Peyer's patch (tissue), 4 donors: Measurements from ENCODE around the gene TMEM132D. TPM values are rescaled to one million over a fixed set of nuclear protein-coding genes. Genes with fewer than 3 reads are reported as not detected.

ENCODE experiments used
- DNase-seq, 3 donors: peaks; one replicate each; pipeline ENCODE4 v3.0.0-alpha.2; 2017 to 2019
- H3K27ac ChIP-seq, 4 donors: fragments of 200-600 bp; sonication (generic); one replicate each; pipeline ENCODE4 v1.5.1; 2016 to 2019
- H3K27me3 ChIP-seq, 2 donors: fragments of 200-600 bp; sonication (generic); one replicate each; pipeline ENCODE4 v1.5.1; 2019
- H3K36me3 ChIP-seq, 3 donors: fragments of 200-600 bp; sonication (generic); one replicate each; pipeline ENCODE4 v1.5.1; 2016 to 2019
- H3K4me1 ChIP-seq, 4 donors: fragments of 200-600 bp; sonication (generic); one replicate each; pipeline ENCODE4 v1.5.1; 2016 to 2019
- H3K4me3 ChIP-seq, 4 donors: fragments of 200-600 bp; sonication (generic); 1 replicate in 3 of 4; 2 replicates in 1 of 4; pipeline ENCODE4 v1.5.1; 2016 to 2019; ENCODE audit warnings: mild to moderate bottlenecking in 1 of 4
- H3K9me3 ChIP-seq, 4 donors: fragments of 200-600 bp; sonication (generic); one replicate each; pipeline ENCODE4 v1.5.1; 2016 to 2019; ENCODE audit warnings: mild to moderate bottlenecking in 1 of 4
- CTCF ChIP-seq, 6 experiments: fragments of 450-650 bp in 4 of 6; fragments of 200-600 bp in 2 of 6; sonication (generic) in 1 of 6; IDR thresholded peaks; one replicate each; pipeline ENCODE4 v1.5.1; 2017 to 2019; ENCODE audit warnings: antibody characterized with exemption in 6 of 6, mild to moderate bottlenecking in 3 of 6, moderate library complexity in 1 of 6
- POLR2A ChIP-seq, 2 donors: fragments of 450-650 bp; IDR thresholded peaks; one replicate each; pipeline ENCODE4 v1.5.1; 2017; ENCODE audit warnings: antibody characterized with exemption in 2 of 2, mild to moderate bottlenecking in 2 of 2, moderate library complexity in 2 of 2
- total RNA-seq, 4 donors: library from RNA; depleted of rRNA; stranded (reverse); fragments of >200 nt; gene quantifications; one replicate each; pipeline ENCODE4 v1.1.0, GENCODE V29; 2016

Gene TMEM132D
- total RNA-seq, 4 donors from 2014 or later, result 0.27 to 1.7 (median 0.41) TPM

- H3K27me3 ChIP-seq, result no peaks in the 10 kb centered on the region
- no peak overlapping the region for H3K4me3 ChIP-seq
- TF ChIP-seq CTCF (IDR thresholded peaks at IDR 0.05) (no peak), POLR2A (IDR thresholded peaks at IDR 0.05) (no peak)
- no peaks in the 10 kb centered on the region for H3K4me1 ChIP-seq
- DNase-seq, result no peak
- H3K36me3 ChIP-seq, result no peaks in the 10 kb centered on the region
- no peak overlapping the region for H3K27ac ChIP-seq
- H3K9me3 ChIP-seq, result no peaks in the 10 kb centered on the region
Observed at GRCh38 chr12:129704232-129704830, 199.5 kb downstream of the TMEM132D start.

- no peak overlapping the region for H3K4me3 ChIP-seq
- DNase-seq, result no peak
- H3K4me1 ChIP-seq, result no peaks in the 10 kb centered on the region
- no peak overlapping the region for H3K27ac ChIP-seq
- no peaks in the 10 kb centered on the region for H3K36me3 ChIP-seq
- TF ChIP-seq POLR2A (IDR thresholded peaks at IDR 0.05) (no peak), CTCF (IDR thresholded peaks at IDR 0.05) (no peak)
- H3K27me3 ChIP-seq, result no peaks in the 10 kb centered on the region
- no peaks in the 10 kb centered on the region for H3K9me3 ChIP-seq
Observed at GRCh38 chr12:129701631-129702101, 202.2 kb downstream of the TMEM132D start.

GRCh38 chr12:129700036-129700435, 203.8 kb downstream of the TMEM132D start:
- no peak overlapping the region for H3K4me3 ChIP-seq
- TF ChIP-seq POLR2A (IDR thresholded peaks at IDR 0.05) (no peak), CTCF (IDR thresholded peaks at IDR 0.05) (no peak)
- no peak overlapping the region for H3K27ac ChIP-seq
- DNase-seq, result no peak
- H3K9me3 ChIP-seq, result no peaks in the 10 kb centered on the region
- no peaks in the 10 kb centered on the region for H3K4me1 ChIP-seq
- no peaks in the 10 kb centered on the region for H3K27me3 ChIP-seq
- no peaks in the 10 kb centered on the region for H3K36me3 ChIP-seq

- Histone ChIP-seq H3K27me3 (no peaks in the 10 kb centered on the region), H3K36me3 (no peaks in the 10 kb centered on the region), H3K9me3 (no peaks in the 10 kb centered on the region), H3K4me3 (no peak overlapping the region), H3K4me1 (no peaks in the 10 kb centered on the region), H3K27ac (no peak overlapping the region)
- no peak for DNase-seq
- TF ChIP-seq POLR2A (IDR thresholded peaks at IDR 0.05) (no peak), CTCF (IDR thresholded peaks at IDR 0.05) (no peak)
Observed at GRCh38 chr12:129696926-129697325, 206.9 kb downstream of the TMEM132D start.

- no peaks in the 10 kb centered on the region for H3K9me3 ChIP-seq
- no peak for DNase-seq
- no peak for TF ChIP-seq POLR2A (IDR thresholded peaks at IDR 0.05)
- no peak for TF ChIP-seq CTCF (IDR thresholded peaks at IDR 0.05)
- no peaks in the 10 kb centered on the region for H3K4me1 ChIP-seq
- H3K4me3 ChIP-seq, result no peak overlapping the region
- no peaks in the 10 kb centered on the region for H3K27me3 ChIP-seq
- H3K27ac ChIP-seq, result no peak overlapping the region
- H3K36me3 ChIP-seq, result no peaks in the 10 kb centered on the region
Observed at GRCh38 chr12:129696405-129696804, 207.4 kb downstream of the TMEM132D start.

GRCh38 chr12:129693731-129694130, 210.1 kb downstream of the TMEM132D start:
- Histone ChIP-seq H3K4me1 (no peaks in the 10 kb centered on the region), H3K27ac (no peak overlapping the region), H3K4me3 (no peak overlapping the region), H3K9me3 (no peaks in the 10 kb centered on the region), H3K27me3 (no peaks in the 10 kb centered on the region), H3K36me3 (no peaks in the 10 kb centered on the region)
- no peak for DNase-seq
- TF ChIP-seq CTCF (IDR thresholded peaks at IDR 0.05), result no peak
